Mesendoderm (in vitro differentiated cells): ENCODE results near the gene SMIM45.
"Not testable (repeated sequence)": the region's sequence is repeated elsewhere in the genome, so short reads cannot be mapped to it uniquely, and the experiment has no call there.

ENCODE experiments used
- DNase-seq: peaks from one replicate; pipeline ENCODE4 v3.0.0; 2013
- H2AK5ac ChIP-seq: 2 replicates; pipeline ENCODE4 v1.6.1; 2013; ENCODE audit warnings: low read length, inconsistent platforms
- H2BK120ac ChIP-seq: 2 replicates; pipeline ENCODE4 v1.6.1; 2013; ENCODE audit warnings: low read depth, mild to moderate bottlenecking, low read length, moderate library complexity, mixed read lengths
- H2BK15ac ChIP-seq: replicated peaks from 2 replicates; pipeline ENCODE4 v1.6.1; 2013; ENCODE audit warnings: low read depth, mild to moderate bottlenecking, moderate library complexity
- H2BK5ac ChIP-seq: 2 replicates; pipeline ENCODE4 v1.6.1; 2013; ENCODE audit warnings: low read length, inconsistent platforms
- H3K18ac ChIP-seq: 2 replicates; pipeline ENCODE4 v1.6.1; 2013; ENCODE audit warnings: mild to moderate bottlenecking, low read length, mixed read lengths
- H3K23ac ChIP-seq: one replicate; pipeline ENCODE4 v1.6.1; 2013; ENCODE audit warnings: low read length
- H3K27ac ChIP-seq: 2 replicates; pipeline ENCODE4 v1.5.1; 2013; ENCODE audit warnings: low read depth, mild to moderate bottlenecking, inconsistent platforms, low read length, moderate library complexity
- H3K27me3 ChIP-seq: 2 replicates; pipeline ENCODE4 v1.6.1; 2013; ENCODE audit warnings: low read length, control low read depth, mild to moderate bottlenecking, inconsistent platforms; ENCODE audit not compliant: insufficient read depth, poor library complexity
- H3K36me3 ChIP-seq: 2 replicates; pipeline ENCODE4 v1.6.1; 2013; ENCODE audit warnings: low read length, inconsistent platforms; ENCODE audit not compliant: control insufficient read depth, insufficient read depth
- H3K4ac ChIP-seq: one replicate; pipeline ENCODE4 v1.6.1; 2013; ENCODE audit warnings: low read depth, mild to moderate bottlenecking, low read length, moderate library complexity
- H3K4me1 ChIP-seq: 2 replicates; pipeline ENCODE4 v1.6.1; 2013; ENCODE audit warnings: low read depth, low read length, inconsistent platforms; ENCODE audit not compliant: control insufficient read depth
- H3K4me2 ChIP-seq: 2 replicates; pipeline ENCODE4 v1.6.1; 2013; ENCODE audit warnings: low read length
- H3K4me3 ChIP-seq: 2 replicates; pipeline ENCODE4 v1.5.1; 2013; ENCODE audit warnings: mild to moderate bottlenecking, low read length
- H3K56ac ChIP-seq: one replicate; pipeline ENCODE4 v1.6.1; 2013; ENCODE audit warnings: low read length
- H3K79me1 ChIP-seq: 2 replicates; pipeline ENCODE4 v1.6.1; 2013; ENCODE audit warnings: low read length, inconsistent platforms
- H3K79me2 ChIP-seq: 2 replicates; pipeline ENCODE4 v1.6.1; 2013; ENCODE audit warnings: mild to moderate bottlenecking, low read length; ENCODE audit not compliant: control insufficient read depth, insufficient read depth
- H3K9ac ChIP-seq: 2 replicates; pipeline ENCODE4 v1.6.1; 2013; ENCODE audit warnings: low read length, inconsistent platforms
- H4K5ac ChIP-seq: one replicate; pipeline ENCODE4 v1.6.1; 2013; ENCODE audit warnings: low read length
- H4K8ac ChIP-seq: one replicate; pipeline ENCODE4 v1.6.1; 2013; ENCODE audit warnings: low read depth, mild to moderate bottlenecking, control low read depth, low read length, moderate library complexity
- WGBS: extraction: QIAGEN DNeasy Blood & Tissue Kit; methylation state at CpG from one replicate; pipeline ENCODE4 v1.1.7; 2013; ENCODE audit warnings: low lambda C conversion rate, missing lambda C conversion rate; ENCODE audit not compliant: insufficient coverage; ENCODE audit errors: extremely low coverage; 5-methylcytosine and 5-hydroxymethylcytosine counted together

SMIM45 gene

GRCh38 chr22:41948142-41948541 is 3.8 kb upstream of the SMIM45 start:
- Histone ChIP-seq H3K4me3 (no peak overlapping the region), H2BK120ac (no peak overlapping the region), H3K27me3 (no peaks in the 10 kb centered on the region), H2AK5ac (no peak overlapping the region), H3K9ac (no peak overlapping the region), H4K5ac (no peak overlapping the region), H3K79me2 (peaks cover 8% of the 10 kb centered on the region), H3K27ac (no peak overlapping the region), H3K4ac (no peak overlapping the region), H4K8ac (no peak overlapping the region), H3K18ac (no peak overlapping the region), H3K4me2 (no peak overlapping the region), H3K23ac (no peak overlapping the region), H3K36me3 (peaks cover 3% of the 10 kb centered on the region), H2BK5ac (no peak overlapping the region), H3K56ac (no peak overlapping the region), H2BK15ac (no peak overlapping the region), H3K4me1 (peaks cover 5% of the 10 kb centered on the region), H3K79me1 (peaks cover 2% of the 10 kb centered on the region)
- no CpG with 5 or more reads among the region's 2 CpGs for WGBS
- no peak for DNase-seq

- not testable (repeated sequence) for H3K4me2 ChIP-seq, H3K4ac ChIP-seq, H2BK15ac ChIP-seq, H3K79me2 ChIP-seq, H3K27ac ChIP-seq, H3K18ac ChIP-seq, H3K4me1 ChIP-seq, H3K23ac ChIP-seq, H3K4me3 ChIP-seq, H3K27me3 ChIP-seq, H2BK120ac ChIP-seq, H3K56ac ChIP-seq, DNase-seq, H3K79me1 ChIP-seq, H4K8ac ChIP-seq, H2AK5ac ChIP-seq, H3K9ac ChIP-seq, H2BK5ac ChIP-seq, H3K36me3 ChIP-seq, H4K5ac ChIP-seq
- WGBS: no CpG with 5 or more reads among the region's 8 CpGs
These were observed 3.0 kb upstream of the SMIM45 start for GRCh38 chr22:41948928-41949296.

GRCh38 chr22:41949297-41949965 is 2.5 kb upstream of the SMIM45 start:
- no peak overlapping the region for H3K4ac ChIP-seq
- no peak overlapping the region for H3K27ac ChIP-seq
- H3K4me2 ChIP-seq: no peak overlapping the region
- peaks cover 8% of the 10 kb centered on the region for H3K79me2 ChIP-seq
- no peak overlapping the region for H4K8ac ChIP-seq
- no peak overlapping the region for H2AK5ac ChIP-seq
- H4K5ac ChIP-seq: no peak overlapping the region
- peaks cover 5% of the 10 kb centered on the region for H3K4me1 ChIP-seq
- H3K79me1 ChIP-seq: peaks cover 2% of the 10 kb centered on the region
- H3K56ac ChIP-seq: peak overlapping the region; percentile 22
- H3K18ac ChIP-seq: no peak overlapping the region
- WGBS: no CpG with 5 or more reads among the region's 7 CpGs
- H3K23ac ChIP-seq: no peak overlapping the region
- no peak overlapping the region for H3K9ac ChIP-seq
- H2BK5ac ChIP-seq: no peak overlapping the region
- H3K36me3 ChIP-seq: peaks cover 2% of the 10 kb centered on the region
- H2BK15ac ChIP-seq: no peak overlapping the region
- H2BK120ac ChIP-seq: no peak overlapping the region
- no peaks in the 10 kb centered on the region for H3K27me3 ChIP-seq
- H3K4me3 ChIP-seq: no peak overlapping the region
- no peak for DNase-seq

- H3K4me1 ChIP-seq: peaks cover 5% of the 10 kb centered on the region
- H3K79me1 ChIP-seq: no peaks in the 10 kb centered on the region
- WGBS: no CpG with 5 or more reads among the region's 2 CpGs
- no peak overlapping the region for H2BK5ac ChIP-seq
- no peak overlapping the region for H3K23ac ChIP-seq
- H3K56ac ChIP-seq: no peak overlapping the region
- no peaks in the 10 kb centered on the region for H3K27me3 ChIP-seq
- no peak overlapping the region for H2BK120ac ChIP-seq
- no peak overlapping the region for H3K27ac ChIP-seq
- no peak overlapping the region for H3K18ac ChIP-seq
- no peak overlapping the region for H2AK5ac ChIP-seq
- DNase-seq: no peak
- no peak overlapping the region for H2BK15ac ChIP-seq
- H3K36me3 ChIP-seq: no peaks in the 10 kb centered on the region
- H4K5ac ChIP-seq: no peak overlapping the region
- no peak overlapping the region for H3K9ac ChIP-seq
- no peak overlapping the region for H3K4me3 ChIP-seq
- no peak overlapping the region for H3K4ac ChIP-seq
- H4K8ac ChIP-seq: no peak overlapping the region
- H3K4me2 ChIP-seq: no peak overlapping the region
- no peaks in the 10 kb centered on the region for H3K79me2 ChIP-seq
These were observed 763 bp downstream of the SMIM45 start for GRCh38 chr22:41952713-41953112.

GRCh38 chr22:41957941-41958556 is 6.1 kb downstream of the SMIM45 start:
- H3K4me3 ChIP-seq: no peak overlapping the region
- no peak overlapping the region for H2BK5ac ChIP-seq
- H3K9ac ChIP-seq: peak overlapping the region; percentile 35
- peak overlapping the region; percentile 61 for H3K56ac ChIP-seq
- H3K4me1 ChIP-seq: no peaks in the 10 kb centered on the region
- peak overlapping the region; percentile 11 for H3K4me2 ChIP-seq
- H3K27ac ChIP-seq: no peak overlapping the region
- H4K5ac ChIP-seq: no peak overlapping the region
- H2BK15ac ChIP-seq: no peak overlapping the region
- peak overlapping the region; percentile 20 for H3K4ac ChIP-seq
- no peaks in the 10 kb centered on the region for H3K27me3 ChIP-seq
- no peaks in the 10 kb centered on the region for H3K79me2 ChIP-seq
- H3K18ac ChIP-seq: no peak overlapping the region
- no peak for DNase-seq
- no peak overlapping the region for H2AK5ac ChIP-seq
- no CpG with 5 or more reads among the region's 23 CpGs for WGBS
- no peaks in the 10 kb centered on the region for H3K79me1 ChIP-seq
- no peak overlapping the region for H4K8ac ChIP-seq
- no peak overlapping the region for H3K23ac ChIP-seq
- no peaks in the 10 kb centered on the region for H3K36me3 ChIP-seq
- H2BK120ac ChIP-seq: no peak overlapping the region
